CD4-positive, alpha-beta T cell treated with Interleukin-6 at 100 ng/mL for 8 hours (primary cell): Measurements from ENCODE around the gene TMEM187.

Experiments used
- DNase-seq: peaks from one replicate; pipeline ENCODE4 v3.0.0-alpha.2; 2020; ENCODE audit warnings: mixed read lengths, low spot score

TMEM187 gene

GRCh38 chrX:153934762-153935325 is 37.7 kb upstream of the TMEM187 start, which contains the start of gene NAA10:
Gene NAA10, minus strand, starts transcription at chrX:153935037. Its CDS starts 133 bp downstream, at chrX:153934904.
- DNase-seq: peak; percentile 64

- no peak for DNase-seq
These were observed 37.2 kb upstream of the TMEM187 start for GRCh38 chrX:153935326-153935851.

- DNase-seq: no peak
These were observed 35.5 kb upstream of the TMEM187 start for GRCh38 chrX:153937056-153937455.

GRCh38 chrX:153938226-153938786 is 34.2 kb upstream of the TMEM187 start:
- DNase-seq: no peak

GRCh38 chrX:153939573-153939972 is 33.0 kb upstream of the TMEM187 start:
- no peak for DNase-seq

- no peak for DNase-seq
These were observed 31.0 kb upstream of the TMEM187 start for GRCh38 chrX:153941336-153942252.

- DNase-seq: peak; percentile 47
These were observed 28.3 kb upstream of the TMEM187 start, which contains the start of gene RENBP for GRCh38 chrX:153944140-153944799. Gene RENBP, minus strand, starts transcription at chrX:153944643. Its CDS starts 33 bp downstream, at chrX:153944610.

- no peak for DNase-seq
These were observed 27.8 kb upstream of the TMEM187 start for GRCh38 chrX:153944800-153945150.

- no peak for DNase-seq
These were observed 26.3 kb upstream of the TMEM187 start for GRCh38 chrX:153945956-153946943.

GRCh38 chrX:153947009-153947769 is 25.4 kb upstream of the TMEM187 start:
- DNase-seq: peak; percentile 84

- DNase-seq: no peak
These were observed 24.5 kb upstream of the TMEM187 start for GRCh38 chrX:153948002-153948466.

GRCh38 chrX:153948847-153949805 is 23.4 kb upstream of the TMEM187 start:
- DNase-seq: no peak

- no peak for DNase-seq
These were observed 22.4 kb upstream of the TMEM187 start for GRCh38 chrX:153950127-153950526.

- no peak for DNase-seq
These were observed 20.7 kb upstream of the TMEM187 start for GRCh38 chrX:153951683-153952372.

GRCh38 chrX:153952373-153953026 is 20.1 kb upstream of the TMEM187 start:
- DNase-seq: no peak

- DNase-seq: peak; percentile 72
These were observed 19.2 kb upstream of the TMEM187 start for GRCh38 chrX:153953342-153953830.

- DNase-seq: no peak
These were observed 18.5 kb upstream of the TMEM187 start for GRCh38 chrX:153953892-153954557.
